AG04450 (cell line): Measurements from ENCODE around the gene CARMIL1. TPM values are rescaled to one million over a fixed set of nuclear protein-coding genes. Genes with fewer than 3 reads are reported as not detected.

Experiments
- CTCF ChIA-PET: fragments of 300-600, 350-600 bp; formaldehyde crosslinking; extraction: SDS; loops from one replicate; lab custom pipeline; 2022; ENCODE audit warnings: antibody characterized with exemption, inconsistent platforms; lab: Charles Lee
- POLR2A ChIA-PET: fragments of 350-600 bp; formaldehyde crosslinking; extraction: SDS; loops from one replicate; lab custom pipeline; 2021; ENCODE audit warnings: antibody characterized with exemption, inconsistent platforms; lab: Yijun Ruan, JAX
- DNase-seq: peaks from one replicate; pipeline ENCODE4 v3.0.0-alpha.2; 2011; ENCODE audit warnings: low read depth, low spot score
- H3K27ac ChIP-seq: one replicate; pipeline ENCODE4 v1.5.1; 2012; ENCODE audit warnings: low read depth, low read length, control low read depth
- H3K27me3 ChIP-seq: one replicate; pipeline ENCODE4 v1.6.0; 2012; ENCODE audit warnings: low read length; ENCODE audit not compliant: control insufficient read depth, insufficient read depth
- H3K4me3 ChIP-seq: 2 replicates; pipeline ENCODE4 v1.5.1; 2011; ENCODE audit warnings: mild to moderate bottlenecking, low read depth, low read length, control low read depth
- H3K9me3 ChIP-seq: 2 replicates; pipeline ENCODE4 v1.5.1; 2012; ENCODE audit warnings: low read length; ENCODE audit not compliant: control insufficient read depth, insufficient read depth
- polyA plus RNA-seq: library from polyadenylated mRNA; depleted of rRNA; stranded (reverse); fragments of >200 nt; gene quantifications from 2 replicates; pipeline ENCODE4 v1.2.3, GENCODE V29; 2011
- TF ChIP-seq, protein P1 (sequence below): IDR thresholded peaks from 2 replicates; pipeline ENCODE4 v1.5.1; 2011; ENCODE audit warnings: low read depth, low read length, control low read depth, inconsistent platforms

CARMIL1 gene
- polyA plus RNA-seq, 1 experiment: 0.55 TPM

DNA sequence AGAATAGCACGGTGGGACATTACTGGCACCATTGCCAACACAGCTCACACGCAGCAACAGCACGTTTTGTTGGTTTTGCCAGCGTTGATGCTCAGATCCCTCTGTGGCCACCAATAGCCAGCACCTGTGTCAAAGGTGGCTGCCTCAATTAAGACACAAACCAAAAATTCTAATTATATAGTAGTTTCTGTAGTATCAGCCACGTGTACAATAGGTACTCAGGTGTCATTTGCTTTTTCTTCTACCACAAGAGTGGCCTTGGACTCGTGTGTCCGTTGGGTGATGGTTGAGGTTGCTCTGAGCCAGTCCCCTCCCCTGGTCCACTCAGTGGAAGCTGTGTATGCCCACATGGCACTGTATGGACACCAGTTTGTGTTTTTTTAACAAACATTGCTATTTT lies 105.1 kb downstream of the CARMIL1 start:
- ChIA-PET CTCF (no interaction called here), POLR2A (no interaction called here)
- H3K4me3 ChIP-seq: no peak overlapping the region
- TF ChIP-seq, protein P1, sequence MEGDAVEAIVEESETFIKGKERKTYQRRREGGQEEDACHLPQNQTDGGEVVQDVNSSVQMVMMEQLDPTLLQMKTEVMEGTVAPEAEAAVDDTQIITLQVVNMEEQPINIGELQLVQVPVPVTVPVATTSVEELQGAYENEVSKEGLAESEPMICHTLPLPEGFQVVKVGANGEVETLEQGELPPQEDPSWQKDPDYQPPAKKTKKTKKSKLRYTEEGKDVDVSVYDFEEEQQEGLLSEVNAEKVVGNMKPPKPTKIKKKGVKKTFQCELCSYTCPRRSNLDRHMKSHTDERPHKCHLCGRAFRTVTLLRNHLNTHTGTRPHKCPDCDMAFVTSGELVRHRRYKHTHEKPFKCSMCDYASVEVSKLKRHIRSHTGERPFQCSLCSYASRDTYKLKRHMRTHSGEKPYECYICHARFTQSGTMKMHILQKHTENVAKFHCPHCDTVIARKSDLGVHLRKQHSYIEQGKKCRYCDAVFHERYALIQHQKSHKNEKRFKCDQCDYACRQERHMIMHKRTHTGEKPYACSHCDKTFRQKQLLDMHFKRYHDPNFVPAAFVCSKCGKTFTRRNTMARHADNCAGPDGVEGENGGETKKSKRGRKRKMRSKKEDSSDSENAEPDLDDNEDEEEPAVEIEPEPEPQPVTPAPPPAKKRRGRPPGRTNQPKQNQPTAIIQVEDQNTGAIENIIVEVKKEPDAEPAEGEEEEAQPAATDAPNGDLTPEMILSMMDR: no peak
- no peaks in the 10 kb centered on the region for H3K27me3 ChIP-seq
- DNase-seq: no peak
- no peak overlapping the region for H3K27ac ChIP-seq
- H3K9me3 ChIP-seq: no peaks in the 10 kb centered on the region

DNA sequence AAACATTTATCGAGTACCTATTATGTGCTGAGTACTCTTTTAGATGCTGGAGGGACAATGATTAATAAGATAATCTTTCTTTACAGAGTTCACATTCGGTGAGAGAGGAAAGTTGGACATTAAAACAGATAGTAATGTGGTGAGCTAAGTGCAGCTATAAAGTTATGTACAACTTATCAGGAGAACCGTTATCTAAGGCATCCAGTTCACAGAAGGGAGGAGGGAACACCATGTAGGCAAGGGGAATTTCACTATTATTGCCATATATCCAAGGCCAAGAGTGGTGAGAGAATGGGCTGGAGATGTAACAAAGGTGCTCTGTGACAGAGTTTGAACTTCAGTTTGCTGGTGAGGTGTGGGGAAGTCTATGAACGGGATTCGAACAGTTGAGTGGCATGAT lies 105.8 kb downstream of the CARMIL1 start:
- no peak for DNase-seq
- Histone ChIP-seq H3K9me3 (no peaks in the 10 kb centered on the region), H3K27ac (no peak overlapping the region), H3K4me3 (no peak overlapping the region), H3K27me3 (no peaks in the 10 kb centered on the region)
- ChIA-PET POLR2A (no interaction called here), CTCF (no interaction called here)
- TF ChIP-seq, protein P1: no peak

DNA sequence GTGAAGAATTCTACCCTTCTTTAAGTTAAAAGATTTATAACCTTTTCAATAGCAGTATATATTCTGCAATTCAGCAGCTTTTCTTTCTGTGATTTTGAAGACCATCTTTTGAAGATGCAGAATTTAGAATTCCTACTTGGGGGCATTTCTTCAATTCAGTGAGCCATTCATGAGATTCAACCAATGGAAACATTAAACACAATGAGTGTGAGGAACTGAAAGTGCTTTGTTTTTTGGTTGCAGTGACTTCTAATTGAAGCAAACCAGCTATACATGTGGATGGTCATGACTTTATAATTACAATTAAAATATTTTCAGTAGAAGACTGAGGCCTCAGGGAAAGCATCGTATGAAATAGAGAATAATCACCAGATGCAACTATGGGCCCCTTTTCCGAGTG lies 108.3 kb downstream of the CARMIL1 start:
- H3K9me3 ChIP-seq: no peaks in the 10 kb centered on the region
- no peak for DNase-seq
- ChIA-PET CTCF (no interaction called here), POLR2A (no interaction called here)
- no peak overlapping the region for H3K27ac ChIP-seq
- H3K27me3 ChIP-seq: no peaks in the 10 kb centered on the region
- TF ChIP-seq, protein P1: no peak
- no peak overlapping the region for H3K4me3 ChIP-seq

DNA sequence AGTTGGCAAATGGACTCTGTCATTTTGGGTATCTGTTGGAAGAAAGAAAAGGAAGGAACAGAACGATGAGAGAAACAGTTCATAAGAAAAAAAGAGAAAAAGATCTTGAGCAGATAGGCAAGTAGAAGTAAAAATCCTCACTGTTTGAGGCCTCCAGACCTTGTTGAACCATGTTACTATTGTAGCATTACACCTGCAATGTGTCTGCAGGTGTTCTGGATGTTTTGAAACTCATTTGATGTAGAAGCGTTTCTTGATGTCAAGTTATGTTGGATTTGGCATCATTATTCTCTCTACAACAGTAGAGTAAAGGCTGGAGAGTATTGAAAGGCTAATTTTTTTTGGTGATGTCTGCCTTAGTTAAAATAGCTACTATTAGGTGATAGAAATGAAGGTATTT lies 108.7 kb downstream of the CARMIL1 start:
- TF ChIP-seq, protein P1: no peak
- Histone ChIP-seq H3K27ac (no peak overlapping the region), H3K4me3 (no peak overlapping the region), H3K9me3 (no peaks in the 10 kb centered on the region), H3K27me3 (no peaks in the 10 kb centered on the region)
- CTCF ChIA-PET: no interaction called here
- DNase-seq: no peak
- POLR2A ChIA-PET: no interaction called here

DNA sequence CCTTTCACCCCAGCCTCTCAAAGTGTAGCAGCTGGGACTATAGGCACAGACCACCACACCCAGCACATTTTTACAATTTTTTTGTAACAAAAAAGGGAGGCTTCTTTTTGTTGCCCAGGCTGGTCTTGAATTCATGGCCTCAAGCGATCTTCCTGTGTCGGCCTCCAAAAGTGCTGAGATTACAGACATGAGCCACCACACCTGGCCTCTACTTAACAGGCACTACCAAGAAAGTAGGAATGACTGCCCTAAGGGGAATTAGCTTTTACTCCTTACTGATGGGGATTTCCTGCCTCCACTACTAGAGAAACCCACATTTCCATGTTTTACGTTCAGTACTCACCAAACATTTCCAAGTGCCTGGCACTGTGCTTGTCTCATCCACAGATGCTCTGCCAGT lies 109.6 kb downstream of the CARMIL1 start:
- Histone ChIP-seq H3K4me3 (no peak overlapping the region), H3K27me3 (no peaks in the 10 kb centered on the region), H3K27ac (no peak overlapping the region), H3K9me3 (no peaks in the 10 kb centered on the region)
- POLR2A ChIA-PET: no interaction called here
- TF ChIP-seq, protein P1: no peak
- no peak for DNase-seq
- CTCF ChIA-PET: no interaction called here
